ENCODE results near the gene SLC17A9. TPM values are rescaled to one million over a fixed set of nuclear protein-coding genes. Genes with fewer than 3 reads are reported as not detected.

Gene SLC17A9
- polyA plus RNA-seq, 5 donors: 1.6 to 4.5 (median 4.0) TPM

GRCh38 chr20:62967628-62968351, 15.3 kb downstream of the SLC17A9 start:
- no peak for DNase-seq

GRCh38 chr20:62968378-62969178, 16.1 kb downstream of the SLC17A9 start:
- DNase-seq: no peak

- DNase-seq: no peak
Observed at GRCh38 chr20:62969179-62969760, 16.8 kb downstream of the SLC17A9 start.

- no peak for DNase-seq
Observed at GRCh38 chr20:62969939-62970306, 17.4 kb downstream of the SLC17A9 start.

GRCh38 chr20:62970307-62971210, 18.1 kb downstream of the SLC17A9 start:
- DNase-seq: no peak

GRCh38 chr20:62971211-62971949, 18.9 kb downstream of the SLC17A9 start:
- DNase-seq: no peak

GRCh38 chr20:62971950-62972844, 19.7 kb downstream of the SLC17A9 start:
- peak; percentile 66 to 67 for DNase-seq

- DNase-seq: no peak
Observed at GRCh38 chr20:62972845-62973745, 20.6 kb downstream of the SLC17A9 start.

GRCh38 chr20:62975251-62975760, 22.8 kb downstream of the SLC17A9 start:
- DNase-seq: no peak

- DNase-seq: no peak
Observed at GRCh38 chr20:62975812-62976508, 23.5 kb downstream of the SLC17A9 start.

- no peak for DNase-seq
Observed at GRCh38 chr20:62976886-62977285, 24.4 kb downstream of the SLC17A9 start.

- no peak for DNase-seq
Observed at GRCh38 chr20:62977613-62978560, 25.4 kb downstream of the SLC17A9 start.

GRCh38 chr20:62978561-62978943, 26.0 kb downstream of the SLC17A9 start:
- no peak for DNase-seq

- no peak for DNase-seq
Observed at GRCh38 chr20:62979310-62979709, 26.8 kb downstream of the SLC17A9 start.

- DNase-seq: no peak
Observed at GRCh38 chr20:62979876-62980373, 27.4 kb downstream of the SLC17A9 start.

GRCh38 chr20:62980380-62980960, 28.0 kb downstream of the SLC17A9 start:
- no peak for DNase-seq
